Jurkat, Clone E6-1 (cell line): ENCODE measurements around the gene SERPINC1.
A peak's percentile ranks its signal among the peaks of the same experiment; 100 is the strongest.
"Not testable (repeated sequence)": the region's sequence is repeated elsewhere in the genome, so short reads cannot be mapped to it uniquely, and the experiment has no call there.

ENCODE experiments used
- DNase-seq: peaks from one replicate; pipeline ENCODE4 v3.0.0-alpha.2; 2011; ENCODE audit warnings: low read depth, low spot score
- H3K4me3 ChIP-seq: 2 replicates; pipeline ENCODE4 v1.5.1; 2011; ENCODE audit warnings: mild to moderate bottlenecking, low read length, control low read depth, moderate library complexity

SERPINC1 gene

DNA sequence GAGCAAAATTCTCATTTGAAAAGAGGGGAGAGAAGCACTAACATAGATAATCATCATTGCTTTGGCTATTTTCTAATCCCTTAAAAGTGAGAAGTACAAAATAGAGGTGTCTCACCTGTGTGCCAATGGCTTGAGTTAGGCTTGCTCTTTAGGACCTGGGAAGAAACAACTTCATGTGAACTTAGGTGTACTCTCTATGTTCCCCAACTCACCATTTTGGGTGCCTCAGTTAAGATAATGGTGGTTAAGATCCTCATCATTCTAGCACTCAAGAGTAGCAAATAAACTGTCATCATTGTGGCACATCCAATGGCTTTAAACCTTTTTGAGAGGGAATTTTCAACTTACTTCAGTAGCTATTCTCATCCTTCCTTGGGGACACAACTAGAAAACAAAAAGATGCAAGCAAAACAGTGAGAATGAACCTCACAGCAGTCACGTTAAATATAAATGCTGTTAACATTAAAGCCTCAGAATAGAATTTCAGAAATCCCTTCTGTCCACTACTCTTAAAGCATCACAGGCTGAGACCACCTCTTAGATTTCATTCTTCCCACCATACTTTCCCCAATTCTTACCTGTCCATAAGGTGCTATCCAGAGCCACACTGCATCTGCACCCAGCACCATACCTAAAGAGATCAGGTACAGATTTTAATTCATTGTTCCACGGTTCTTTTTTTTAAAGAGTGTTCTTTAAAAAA, 50.6 kb downstream of the SERPINC1 start:
- no peak for DNase-seq
- H3K4me3 ChIP-seq, result peak overlapping the region; percentile 97

DNA sequence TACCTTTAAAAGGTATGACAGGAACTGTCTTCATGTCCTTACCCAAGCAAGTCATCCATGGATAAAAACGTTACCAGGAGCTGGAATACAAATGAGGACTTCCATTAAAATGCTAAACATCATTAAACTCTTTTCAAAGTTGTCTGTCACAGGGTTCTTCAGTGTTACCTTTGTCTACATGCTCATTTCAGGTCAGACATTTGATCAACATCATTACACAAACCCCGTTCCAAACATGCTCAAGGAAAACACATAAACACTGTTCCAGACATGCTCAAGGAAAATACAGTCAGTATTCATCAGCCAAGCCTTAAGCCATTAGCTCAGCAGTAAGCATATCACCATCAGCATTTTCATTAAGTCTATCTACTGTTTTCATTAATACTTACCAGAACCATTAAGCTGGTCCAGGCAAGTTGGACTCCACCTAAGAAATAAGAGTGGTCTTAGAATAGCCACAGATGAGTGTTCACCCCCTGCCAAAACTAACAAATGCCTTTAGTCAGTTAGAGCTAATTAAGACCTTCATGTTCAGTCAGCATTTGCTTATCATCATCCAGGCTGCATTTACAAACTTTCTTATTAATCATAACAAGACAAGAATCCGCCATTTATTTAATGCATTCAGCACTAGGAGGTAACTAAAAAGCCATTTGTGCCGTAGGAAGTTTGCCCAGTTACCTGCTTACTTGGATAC, 51.5 kb downstream of the SERPINC1 start:
- no peak for DNase-seq

DNA sequence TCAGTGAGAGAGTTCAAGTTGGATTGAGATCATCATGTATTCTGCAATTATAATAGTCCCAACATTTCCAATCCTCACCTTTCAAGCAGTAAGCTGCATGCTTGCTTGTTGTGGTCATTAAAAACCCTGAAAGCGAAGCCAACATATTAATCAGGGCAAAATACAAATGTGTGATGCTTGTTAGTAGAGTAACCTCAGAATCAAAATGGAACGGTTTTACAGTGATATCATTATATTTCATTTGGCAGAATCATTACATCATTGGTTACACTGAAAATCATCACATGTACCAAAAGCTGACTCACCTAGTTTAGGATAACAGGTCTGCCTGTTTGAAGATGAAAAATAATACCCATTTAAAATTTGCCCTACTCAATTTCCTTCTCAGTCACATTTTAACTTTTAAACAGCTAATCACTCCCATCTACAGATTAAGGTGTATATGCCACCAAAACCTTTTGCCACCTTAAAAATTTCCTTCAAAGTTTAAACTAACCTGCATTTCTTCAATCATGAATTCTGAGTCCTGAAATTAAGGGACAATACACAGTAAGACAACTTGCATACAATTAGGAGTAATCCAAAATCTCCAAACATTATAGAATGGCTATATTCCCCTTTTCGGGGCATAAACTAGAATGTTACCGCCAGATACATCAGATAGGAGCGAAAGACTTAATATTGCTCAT, 52.8 kb downstream of the SERPINC1 start:
- DNase-seq, result no peak
- no peak overlapping the region for H3K4me3 ChIP-seq

More for the DNA sequence above, 51.5 kb downstream of the SERPINC1 start:
- peak overlapping the region; percentile 97 for H3K4me3 ChIP-seq

DNA sequence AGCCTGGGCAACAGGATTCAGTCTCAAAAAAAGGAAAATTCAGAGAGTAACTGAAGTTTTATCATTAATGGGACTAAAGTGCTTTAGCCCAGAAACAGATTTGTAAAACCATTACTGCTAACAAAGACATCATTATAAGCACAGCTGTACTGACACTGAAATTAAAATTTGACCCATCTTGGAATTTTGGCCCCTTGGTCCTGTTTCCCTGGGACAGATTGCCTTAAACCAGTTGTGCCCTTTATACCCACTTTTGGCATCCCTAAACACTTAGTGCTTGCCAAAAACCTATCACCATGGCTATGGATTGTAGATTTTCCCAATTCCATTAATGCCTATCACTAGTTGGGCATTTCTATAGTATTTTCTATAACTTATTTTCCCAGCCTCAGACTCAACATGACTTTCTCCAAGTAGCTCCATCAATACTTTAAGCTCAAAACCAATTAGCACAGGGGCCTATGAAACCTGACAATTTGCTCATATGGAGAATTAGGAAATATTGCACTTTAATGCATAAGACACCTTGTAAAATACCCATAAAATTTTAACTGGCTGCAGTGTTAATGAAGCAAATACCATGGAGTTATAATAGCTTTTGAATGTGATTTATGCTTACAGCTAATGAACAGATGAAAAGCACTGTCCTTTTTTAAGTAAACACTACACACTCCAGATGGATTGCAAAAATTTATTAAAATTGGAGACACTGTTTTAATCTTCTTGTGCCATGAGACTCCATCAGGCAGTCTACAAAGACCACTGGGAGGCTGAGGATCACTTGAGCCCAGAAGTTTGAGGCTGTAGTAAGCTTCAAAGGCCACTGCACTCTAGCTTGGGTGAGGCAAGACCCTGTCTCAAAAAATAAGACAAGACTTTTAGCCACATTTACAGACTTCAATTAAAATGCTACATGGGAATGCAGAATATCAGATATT, 53.6 kb downstream of the SERPINC1 start:
- H3K4me3 ChIP-seq, result no peak overlapping the region
- DNase-seq, result no peak

DNA sequence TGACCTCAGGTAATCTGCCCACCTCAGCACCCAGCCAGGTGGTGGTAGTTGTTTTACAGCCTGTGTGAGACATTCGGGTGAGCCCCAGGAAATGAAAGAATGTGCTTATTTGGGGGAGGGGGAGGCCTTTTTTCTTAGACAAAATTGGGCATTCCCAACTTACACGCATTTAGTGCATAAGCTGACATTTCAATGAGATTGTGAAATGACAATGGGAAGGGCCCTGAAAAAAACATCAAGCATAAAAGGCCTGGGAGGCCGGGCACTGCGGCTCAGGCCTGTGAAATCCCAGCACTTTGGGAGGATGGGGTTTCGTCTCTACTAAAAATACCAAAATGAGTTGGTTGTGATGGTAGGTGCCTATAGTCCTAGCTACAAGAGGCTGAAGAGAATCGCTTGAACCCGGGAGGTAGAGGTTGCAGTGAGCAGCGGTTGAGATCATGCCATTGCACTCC, 54.3 kb downstream of the SERPINC1 start:
- DNase-seq, result no peak
- H3K4me3 ChIP-seq, result no peak overlapping the region

DNA sequence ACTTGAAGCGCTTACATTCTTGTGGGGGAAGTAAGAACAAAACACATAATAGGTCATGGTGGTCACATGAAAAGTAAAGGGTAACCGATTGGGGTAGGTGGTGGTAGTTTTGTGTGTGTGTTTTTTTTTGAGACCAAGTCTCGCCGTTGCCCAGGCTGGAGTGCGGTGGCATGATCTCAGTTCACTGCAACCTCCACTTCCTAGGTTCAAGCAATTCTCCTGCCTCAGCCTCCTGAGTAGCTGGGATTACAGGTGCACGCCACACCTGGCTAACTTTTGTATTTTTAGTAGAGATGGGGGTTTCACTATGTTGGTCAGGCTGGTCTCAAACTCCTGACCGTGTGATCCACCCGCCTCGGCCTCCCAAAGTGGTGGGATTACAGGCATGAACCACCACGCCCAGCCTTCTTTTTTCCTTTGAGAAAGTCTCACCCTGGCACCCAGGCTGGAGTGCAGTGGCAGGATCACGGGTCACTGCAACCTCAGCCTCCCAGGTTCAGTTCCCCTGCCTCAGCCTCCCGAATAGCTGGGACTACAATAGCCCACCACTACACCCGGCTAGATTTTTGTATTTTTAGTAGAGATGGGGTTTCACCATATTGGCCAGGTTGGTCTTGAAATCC, 54.9 kb downstream of the SERPINC1 start:
- not testable (repeated sequence) for DNase-seq

DNA sequence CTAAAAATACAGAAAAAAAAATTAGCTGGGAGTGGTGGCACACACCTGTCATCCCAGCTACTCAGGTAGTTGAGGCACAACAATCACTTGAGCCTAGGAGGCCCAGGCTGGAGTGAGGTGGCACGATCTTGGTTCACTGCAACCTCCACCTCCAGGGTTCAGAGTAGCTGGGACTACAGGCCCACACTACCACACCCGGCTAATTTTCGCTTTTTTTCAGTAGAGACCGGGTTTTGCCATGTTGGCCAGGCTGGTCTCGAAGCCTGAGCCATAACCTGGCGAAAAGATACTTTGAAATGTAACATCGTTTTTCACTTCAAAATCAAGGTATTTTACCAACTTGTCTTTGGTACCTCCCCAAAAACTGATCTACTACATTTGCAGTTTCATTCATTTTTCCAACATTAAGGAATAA, 55.4 kb downstream of the SERPINC1 start:
- no peak overlapping the region for H3K4me3 ChIP-seq
- no peak for DNase-seq

More for the DNA sequence above, 54.9 kb downstream of the SERPINC1 start:
- not testable (repeated sequence) for H3K4me3 ChIP-seq

DNA sequence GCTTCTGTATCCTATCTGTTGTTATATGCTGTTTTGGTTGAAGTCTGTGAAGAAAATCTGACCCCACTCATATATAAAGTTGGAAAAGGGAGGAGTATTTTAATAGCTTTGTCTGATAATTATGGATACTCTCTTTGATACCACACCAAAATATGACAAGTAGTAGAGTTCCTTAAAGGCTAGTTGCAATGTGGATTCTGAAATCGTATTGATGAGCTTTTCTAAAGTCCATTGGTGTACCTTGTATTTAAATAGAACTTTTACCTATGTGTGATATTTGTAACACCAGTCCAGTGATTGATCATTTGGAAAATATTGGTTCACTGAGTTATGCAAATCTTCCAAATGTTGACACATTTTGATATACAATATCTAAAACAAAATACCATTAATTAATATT, 57.1 kb downstream of the SERPINC1 start:
- H3K4me3 ChIP-seq, result no peak overlapping the region
- DNase-seq, result no peak

DNA sequence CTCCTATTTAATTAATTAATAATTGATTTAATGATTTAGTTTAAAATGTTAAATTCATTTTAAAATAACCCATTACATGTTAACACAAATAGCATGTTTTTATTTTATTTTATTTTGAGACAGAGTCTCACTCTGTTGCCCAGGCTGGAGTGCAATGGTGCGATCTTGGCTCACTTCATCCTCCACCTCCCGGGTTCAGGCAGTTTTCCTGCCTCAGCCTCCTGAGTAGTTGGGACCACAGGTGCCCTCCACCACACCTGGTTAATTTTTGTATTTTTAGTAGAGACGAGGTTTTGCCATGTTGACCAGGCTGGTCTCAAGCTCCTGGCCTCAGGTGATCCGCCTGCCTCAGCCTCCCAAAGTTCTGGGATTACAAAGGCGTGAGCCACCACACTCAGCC, 57.6 kb downstream of the SERPINC1 start:
- not testable (repeated sequence) for DNase-seq, H3K4me3 ChIP-seq

DNA sequence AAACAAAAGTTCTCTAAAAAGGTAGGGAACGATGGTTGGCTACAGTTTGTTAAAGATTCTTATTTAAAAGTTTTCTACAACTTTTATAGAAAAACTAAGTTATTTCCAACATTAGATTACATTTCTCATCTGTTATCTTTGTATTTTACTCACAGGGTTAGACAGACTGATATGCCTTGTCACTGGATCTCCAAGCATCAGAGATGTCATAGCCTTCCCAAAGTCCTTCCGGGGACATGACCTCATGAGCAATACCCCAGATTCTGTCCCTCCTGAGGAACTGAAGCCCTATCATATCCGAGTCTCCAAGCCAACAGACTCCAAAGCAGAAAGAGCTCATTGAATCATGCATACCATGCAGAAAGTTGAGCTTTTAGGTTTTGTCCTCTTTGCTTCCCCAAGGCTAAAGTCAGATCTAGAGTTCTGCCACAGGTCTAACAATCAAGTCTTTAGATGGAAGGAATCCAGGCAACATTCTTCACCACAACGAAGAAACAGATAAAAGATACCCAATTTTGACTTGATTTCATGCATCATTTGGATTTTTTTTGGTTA, 59.7 kb downstream of the SERPINC1 start:
- no peak overlapping the region for H3K4me3 ChIP-seq
- no peak for DNase-seq

DNA sequence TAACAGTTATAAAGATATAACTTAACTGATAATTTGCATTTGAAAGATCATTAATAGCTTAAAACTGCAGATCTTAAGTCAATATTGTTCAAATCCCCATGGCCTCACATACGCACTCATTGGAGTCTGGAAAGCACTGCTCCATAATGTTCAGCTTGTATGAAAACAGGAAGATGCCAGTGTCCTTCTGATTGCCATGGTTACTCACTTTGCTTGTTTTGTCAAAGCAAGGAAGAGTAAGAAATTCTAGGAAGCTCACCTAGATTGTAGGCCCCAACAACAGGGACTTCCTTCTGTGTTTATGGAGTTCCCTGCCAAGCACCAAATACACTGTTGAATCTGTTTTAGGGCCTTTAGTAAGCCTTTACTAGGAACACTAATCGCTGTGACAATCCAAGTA, 60.2 kb downstream of the SERPINC1 start:
- H3K4me3 ChIP-seq, result no peak overlapping the region
- DNase-seq, result no peak

DNA sequence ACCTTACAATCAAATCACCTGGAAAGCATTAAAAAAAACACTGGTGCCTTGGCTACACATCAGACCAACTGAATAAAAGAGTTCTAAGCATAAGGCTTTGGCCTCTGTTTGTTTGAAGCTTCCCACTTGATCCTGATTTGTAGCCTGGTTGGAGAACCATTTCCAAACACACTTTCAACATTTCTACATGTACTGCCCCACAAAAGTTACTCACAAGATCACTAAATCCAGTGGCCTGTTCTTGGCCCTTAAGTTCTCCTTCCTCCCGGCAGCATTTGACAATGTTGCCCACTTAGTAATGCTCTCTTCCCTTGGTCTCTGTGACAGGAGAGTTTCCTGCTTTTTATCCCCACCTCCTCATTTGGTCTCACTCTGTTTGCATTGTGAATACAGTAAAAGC, 61.1 kb downstream of the SERPINC1 start:
- no peak overlapping the region for H3K4me3 ChIP-seq
- DNase-seq, result no peak
